Stimulated activated CD8-positive, alpha-beta memory T cell treated with anti-CD3 and anti-CD28 coated beads, Interleukin-2, amount 100 ng/mL, for 1 hour (primary cell): ENCODE data around the gene NAA38.

Source experiments
- DNase-seq, 2 donors: peaks; one replicate each; pipeline ENCODE4 v3.0.0-alpha.2; 2020; ENCODE audit warnings: low read depth in 2 of 2

The NAA38 gene

DNA sequence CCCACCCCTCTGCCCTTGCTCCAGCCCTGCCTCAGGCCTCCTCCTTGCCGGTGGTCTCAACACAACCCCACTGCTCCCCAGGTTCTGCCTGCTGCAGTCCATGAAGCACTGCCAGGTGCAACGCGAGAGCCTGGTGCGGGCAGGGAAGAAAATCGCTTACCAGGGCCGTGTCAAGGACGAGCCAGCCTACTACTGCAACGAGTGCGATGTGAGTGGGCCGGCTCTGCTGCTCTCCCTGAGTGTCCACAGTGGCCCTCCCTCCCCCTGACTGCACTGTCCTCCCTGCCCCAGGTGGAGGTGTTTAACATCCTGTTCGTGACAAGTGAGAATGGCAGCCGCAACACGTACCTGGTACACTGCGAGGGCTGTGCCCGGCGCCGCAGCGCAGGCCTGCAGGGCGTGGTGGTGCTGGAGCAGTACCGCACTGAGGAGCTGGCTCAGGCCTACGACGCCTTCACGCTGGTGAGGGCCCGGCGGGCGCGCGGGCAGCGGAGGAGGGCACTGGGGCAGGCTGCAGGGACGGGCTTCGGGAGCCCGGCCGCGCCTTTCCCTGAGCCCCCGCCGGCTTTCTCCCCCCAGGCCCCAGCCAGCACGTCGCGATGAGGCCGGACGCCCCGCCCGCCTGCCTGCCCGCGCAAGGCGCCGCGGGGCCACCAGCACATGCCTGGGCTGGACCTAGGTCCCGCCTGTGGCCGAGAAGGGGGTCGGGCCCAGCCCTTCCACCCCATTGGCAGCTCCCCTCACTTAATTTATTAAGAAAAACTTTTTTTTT lies 4.3 kb downstream of the NAA38 start:
- no peak for DNase-seq

DNA sequence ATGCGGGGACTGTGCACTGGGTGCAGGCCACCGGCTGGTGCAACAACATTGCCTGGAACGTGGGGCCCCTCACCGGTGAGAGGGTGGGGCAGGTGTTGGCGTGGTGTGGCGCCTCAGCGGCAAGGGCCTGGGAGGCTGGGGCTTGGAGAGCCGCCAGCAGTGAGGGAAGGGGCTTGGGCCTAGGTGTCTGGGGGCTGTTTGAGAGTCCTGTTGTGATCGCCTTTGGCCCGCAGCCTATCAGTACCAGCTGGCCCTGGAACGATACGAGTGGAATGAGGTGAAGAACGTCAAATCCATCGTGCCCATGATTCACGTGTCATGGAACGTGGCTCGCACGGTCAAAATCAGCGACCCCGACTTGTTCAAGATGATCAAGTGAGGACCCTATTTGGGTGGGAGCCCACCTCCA lies 5.1 kb downstream of the NAA38 start:
- no peak for DNase-seq

DNA sequence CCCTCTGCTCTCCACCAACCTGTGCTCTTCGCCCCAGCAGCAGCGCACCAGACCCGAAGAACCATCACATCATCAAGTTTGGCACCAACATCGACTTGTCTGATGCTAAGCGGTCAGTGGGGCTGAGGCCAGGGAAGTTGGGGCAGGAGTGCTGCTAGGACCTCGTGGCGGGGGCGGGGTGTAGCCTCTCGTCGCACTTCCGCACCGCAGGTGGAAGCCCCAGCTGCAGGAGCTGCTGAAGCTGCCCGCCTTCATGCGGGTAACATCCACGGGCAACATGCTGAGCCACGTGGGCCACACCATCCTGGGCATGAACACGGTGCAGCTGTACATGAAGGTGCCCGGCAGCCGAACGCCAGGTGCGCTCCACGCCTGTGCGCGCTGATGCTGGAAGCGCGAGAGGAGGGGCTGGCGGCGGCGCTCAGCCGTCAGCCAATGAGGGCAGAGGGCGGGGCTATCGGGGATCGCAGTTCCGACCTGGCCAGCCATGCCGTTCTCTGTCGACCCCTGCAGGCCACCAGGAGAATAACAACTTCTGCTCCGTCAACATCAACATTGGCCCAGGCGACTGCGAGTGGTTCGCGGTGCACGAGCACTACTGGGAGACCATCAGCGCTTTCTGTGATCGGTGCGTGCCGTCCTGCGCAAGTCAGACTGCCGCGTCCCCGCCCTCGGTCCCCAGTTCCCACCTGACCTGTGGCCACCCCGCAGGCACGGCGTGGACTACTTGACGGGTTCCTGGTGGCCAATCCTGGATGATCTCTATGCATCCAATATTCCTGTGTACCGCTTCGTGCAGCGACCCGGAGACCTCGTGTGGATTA lies 5.7 kb downstream of the NAA38 start:
- peak; percentile 84 to 91 for DNase-seq

DNA sequence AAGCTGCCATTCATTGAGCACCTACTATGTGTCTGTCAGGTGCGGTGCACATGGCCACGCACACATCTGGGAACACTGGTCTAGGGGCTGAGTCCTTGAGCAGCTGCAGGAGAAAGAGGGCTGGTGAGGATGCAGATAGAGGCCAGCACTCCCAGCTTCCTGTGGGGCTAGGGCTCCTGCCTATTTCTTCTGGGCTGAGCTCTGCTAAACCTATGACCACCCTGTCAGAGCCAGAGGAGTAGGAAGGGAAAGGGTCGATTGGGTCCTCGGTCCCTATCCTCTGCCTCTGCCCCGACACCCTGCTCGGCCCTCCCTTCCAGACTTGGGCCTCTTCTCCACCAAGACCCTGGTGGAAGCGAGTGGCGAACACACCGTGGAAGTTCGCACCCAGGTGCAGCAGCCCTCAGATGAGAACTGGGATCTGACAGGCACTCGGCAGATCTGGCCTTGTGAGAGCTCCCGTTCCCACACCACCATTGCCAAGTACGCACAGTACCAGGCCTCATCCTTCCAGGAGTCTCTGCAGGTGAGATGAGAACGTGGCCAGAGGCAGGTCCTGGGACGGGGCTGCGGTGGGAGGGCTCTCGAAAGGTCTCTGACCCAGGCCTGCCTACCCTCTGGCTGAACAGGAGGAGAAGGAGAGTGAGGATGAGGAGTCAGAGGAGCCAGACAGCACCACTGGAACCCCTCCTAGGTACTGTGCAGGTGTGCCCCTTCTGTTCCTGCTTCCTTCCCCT lies 6.5 kb downstream of the NAA38 start:
- DNase-seq = no peak

DNA sequence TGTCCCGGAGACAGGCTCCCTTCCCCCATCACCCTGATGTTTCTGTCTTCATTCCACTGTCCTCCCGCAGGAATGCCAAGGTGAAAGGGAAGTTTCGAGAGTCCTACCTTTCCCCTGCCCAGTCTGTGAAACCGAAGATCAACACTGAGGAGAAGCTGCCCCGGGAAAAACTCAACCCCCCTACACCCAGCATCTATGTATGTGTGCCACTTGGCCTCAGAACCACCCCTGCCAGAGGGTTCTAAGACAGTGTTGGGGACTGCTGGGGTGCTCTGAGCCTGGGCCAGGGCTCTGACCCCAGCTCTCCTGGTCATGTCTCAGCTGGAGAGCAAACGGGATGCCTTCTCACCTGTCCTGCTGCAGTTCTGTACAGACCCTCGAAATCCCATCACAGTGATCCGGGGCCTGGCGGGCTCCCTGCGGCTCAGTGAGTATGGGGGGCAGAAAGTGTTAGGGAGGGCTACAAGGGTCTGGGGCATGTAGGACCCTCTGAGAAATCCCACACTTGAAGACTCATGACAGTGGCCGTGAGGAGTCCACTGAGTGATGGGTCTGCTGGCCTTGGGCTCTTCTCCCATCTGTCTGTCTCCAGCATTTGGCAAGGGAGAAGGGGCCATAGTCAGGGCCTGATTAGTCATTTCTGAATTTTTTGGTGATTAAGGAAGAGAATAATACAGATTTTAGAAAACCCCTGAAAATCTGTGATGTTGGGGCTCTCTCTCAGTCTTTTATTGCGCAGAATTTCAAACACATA lies 7.4 kb downstream of the NAA38 start:
- DNase-seq = no peak

DNA sequence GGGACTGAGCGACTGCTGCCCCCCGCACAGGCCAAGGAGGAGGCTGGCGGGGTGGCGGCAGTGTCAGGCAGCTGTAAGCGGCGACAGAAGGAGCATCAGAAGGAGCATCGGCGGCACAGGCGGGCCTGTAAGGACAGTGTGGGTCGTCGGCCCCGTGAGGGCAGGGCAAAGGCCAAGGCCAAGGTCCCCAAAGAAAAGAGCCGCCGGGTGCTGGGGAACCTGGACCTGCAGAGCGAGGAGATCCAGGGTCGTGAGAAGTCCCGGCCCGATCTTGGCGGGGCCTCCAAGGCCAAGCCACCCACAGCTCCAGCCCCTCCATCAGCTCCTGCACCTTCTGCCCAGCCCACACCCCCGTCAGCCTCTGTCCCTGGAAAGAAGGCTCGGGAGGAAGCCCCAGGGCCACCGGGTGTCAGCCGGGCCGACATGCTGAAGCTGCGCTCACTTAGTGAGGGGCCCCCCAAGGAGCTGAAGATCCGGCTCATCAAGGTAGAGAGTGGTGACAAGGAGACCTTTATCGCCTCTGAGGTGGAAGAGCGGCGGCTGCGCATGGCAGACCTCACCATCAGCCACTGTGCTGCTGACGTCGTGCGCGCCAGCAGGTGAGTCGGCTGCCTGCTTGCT lies 8.1 kb downstream of the NAA38 start:
- DNase-seq = no peak

DNA sequence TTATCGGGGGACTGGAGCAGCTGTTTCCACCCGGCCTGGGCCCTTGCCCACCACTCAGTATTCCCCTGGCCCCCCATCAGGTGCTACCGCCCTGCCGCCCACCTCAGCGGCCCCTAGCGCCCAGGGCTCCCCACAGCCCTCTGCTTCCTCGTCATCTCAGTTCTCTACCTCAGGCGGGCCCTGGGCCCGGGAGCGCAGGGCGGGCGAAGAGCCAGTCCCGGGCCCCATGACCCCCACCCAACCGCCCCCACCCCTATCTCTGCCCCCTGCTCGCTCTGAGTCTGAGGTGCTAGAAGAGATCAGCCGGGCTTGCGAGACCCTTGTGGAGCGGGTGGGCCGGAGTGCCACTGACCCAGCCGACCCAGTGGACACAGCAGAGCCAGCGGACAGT lies 8.6 kb downstream of the NAA38 start:
- DNase-seq = no peak

DNA sequence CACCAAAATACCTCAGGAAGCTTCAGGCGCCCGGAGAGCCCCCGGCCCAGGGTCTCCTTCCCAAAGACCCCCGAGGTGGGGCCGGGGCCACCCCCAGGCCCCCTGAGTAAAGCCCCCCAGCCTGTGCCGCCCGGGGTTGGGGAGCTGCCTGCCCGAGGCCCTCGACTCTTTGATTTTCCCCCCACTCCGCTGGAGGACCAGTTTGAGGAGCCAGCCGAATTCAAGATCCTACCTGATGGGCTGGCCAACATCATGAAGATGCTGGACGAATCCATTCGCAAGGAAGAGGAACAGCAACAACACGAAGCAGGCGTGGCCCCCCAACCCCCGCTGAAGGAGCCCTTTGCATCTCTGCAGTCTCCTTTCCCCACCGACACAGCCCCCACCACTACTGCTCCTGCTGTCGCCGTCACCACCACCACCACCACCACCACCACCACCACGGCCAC lies 9.2 kb downstream of the NAA38 start:
- DNase-seq = no peak

DNA sequence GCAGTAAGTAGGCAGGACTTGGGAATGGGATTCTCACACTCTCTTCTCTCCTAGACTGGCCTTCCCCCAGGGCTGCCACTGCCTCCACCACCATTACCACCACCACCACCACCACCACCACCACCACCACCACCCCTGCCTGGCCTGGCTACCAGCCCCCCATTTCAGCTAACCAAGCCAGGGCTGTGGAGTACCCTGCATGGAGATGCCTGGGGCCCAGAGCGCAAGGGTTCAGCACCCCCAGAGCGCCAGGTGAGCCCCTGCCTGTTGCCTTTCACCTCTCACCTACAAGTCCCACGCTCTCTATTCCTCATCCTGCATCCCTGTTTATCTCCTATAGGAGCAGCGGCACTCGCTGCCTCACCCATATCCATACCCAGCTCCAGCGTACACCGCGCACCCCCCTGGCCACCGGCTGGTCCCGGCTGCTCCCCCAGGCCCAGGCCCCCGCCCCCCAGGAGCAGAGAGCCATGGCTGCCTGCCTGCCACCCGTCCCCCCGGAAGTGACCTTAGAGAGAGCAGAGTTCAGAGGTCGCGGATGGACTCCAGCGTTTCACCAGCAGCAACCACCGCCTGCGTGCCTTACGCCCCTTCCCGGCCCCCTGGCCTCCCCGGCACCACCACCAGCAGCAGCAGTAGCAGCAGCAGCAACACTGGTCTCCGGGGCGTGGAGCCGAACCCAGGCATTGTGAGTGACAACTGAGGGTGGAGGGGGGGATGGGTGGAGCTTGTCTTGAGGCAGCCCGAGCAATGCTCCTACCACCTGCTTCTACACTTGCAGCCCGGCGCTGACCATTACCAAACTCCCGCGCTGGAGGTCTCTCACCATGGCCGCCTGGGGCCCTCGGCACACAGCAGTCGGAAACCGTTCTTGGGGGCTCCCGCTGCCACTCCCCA lies 10.3 kb downstream of the NAA38 start:
- no peak for DNase-seq

DNA sequence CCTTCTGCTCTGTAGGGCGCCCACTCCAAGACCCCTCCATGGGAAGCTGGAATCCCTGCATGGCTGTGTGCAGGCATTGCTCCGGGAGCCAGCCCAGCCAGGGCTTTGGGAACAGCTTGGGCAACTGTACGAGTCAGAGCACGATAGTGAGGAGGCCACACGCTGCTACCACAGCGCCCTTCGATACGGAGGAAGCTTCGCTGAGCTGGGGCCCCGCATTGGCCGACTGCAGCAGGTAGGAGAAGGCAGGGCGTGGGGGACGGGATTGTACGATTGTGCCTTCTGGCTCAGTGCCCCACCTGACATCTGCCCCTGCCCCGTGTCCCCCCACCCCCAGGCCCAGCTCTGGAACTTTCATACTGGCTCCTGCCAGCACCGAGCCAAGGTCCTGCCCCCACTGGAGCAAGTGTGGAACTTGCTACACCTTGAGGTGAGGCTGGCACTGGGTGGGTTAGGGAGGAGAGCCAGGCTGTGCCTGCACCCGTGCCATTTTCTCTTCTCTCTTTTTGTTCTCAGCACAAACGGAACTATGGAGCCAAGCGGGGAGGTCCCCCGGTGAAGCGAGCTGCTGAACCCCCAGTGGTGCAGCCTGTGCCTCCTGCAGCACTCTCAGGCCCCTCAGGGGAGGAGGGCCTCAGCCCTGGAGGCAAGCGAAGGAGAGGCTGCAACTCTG lies 11.2 kb downstream of the NAA38 start:
- no peak for DNase-seq

DNA sequence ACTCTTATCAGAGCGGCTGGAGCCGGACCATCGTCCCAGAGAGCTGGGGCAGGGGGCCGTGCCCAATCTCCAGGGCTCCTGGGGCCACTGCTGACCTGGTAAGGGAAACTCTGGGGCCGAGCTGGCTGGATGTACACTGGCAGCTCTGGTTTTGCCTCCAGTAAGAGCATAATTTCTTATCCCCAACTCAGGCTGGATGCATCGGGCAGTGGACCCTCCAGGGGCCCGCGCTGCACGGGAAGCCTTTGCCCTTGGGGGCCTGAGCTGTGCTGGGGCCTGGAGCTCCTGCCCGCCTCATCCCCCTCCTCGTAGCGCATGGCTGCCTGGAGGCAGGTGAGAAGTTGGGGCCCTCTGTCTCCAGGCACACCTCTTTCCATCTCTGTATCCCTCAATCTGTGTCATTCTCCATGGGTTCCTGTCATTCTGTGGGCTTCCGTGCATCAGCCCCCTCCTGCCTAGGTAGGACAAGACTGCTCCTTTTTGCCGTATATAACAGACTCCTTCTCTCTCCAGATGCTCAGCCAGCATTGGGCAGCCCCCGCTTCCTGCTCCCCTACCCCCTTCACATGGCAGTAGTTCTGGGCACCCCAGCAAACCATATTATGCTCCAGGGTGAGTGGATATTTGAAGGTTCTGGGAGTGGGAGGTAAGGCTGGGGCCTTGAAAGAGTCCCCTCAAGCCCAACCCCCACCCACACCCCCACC lies 11.8 kb downstream of the NAA38 start:
- DNase-seq = no peak

DNA sequence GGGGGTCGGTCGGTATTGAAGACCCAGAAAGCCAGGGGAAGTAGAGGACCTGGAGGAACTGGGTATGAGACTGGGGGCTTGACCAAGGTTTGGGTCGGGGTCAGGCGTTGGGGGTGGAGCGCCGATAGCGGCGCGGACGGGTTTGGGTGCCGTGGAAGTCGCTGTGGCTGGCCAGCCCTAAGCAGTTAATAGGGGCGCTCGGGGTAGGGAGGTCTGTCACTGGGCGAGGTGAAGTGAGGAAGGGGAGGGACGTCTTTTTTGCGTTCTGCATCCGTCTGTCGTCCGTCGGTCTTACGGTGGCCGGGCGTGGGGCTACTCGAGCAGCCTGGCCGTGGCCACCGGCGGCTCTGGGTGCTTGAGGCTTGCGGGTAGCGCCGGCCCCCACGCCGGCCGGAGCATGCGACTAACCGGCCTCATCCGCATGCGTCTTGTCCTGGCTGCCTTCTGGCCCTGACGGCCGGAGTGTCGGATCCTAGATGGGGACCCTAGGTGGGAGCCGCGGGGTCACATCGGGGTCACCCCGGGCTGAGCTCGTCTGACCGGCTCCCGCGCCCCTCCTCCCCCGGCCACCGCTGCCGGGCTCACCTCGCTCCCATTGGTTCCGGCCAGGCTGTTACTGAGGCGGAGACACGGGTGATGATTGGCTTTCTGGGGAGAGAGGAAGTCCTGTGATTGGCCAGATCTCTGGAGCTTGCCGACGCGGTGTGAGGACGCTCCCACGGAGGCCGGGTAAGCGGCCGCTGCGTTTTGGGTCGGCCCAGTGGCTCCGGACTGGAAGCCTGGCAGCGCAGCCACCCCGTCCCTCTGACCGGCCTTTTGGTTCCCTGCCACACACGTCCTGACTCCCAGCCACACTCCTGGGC lies 12.8 kb downstream of the NAA38 start:
- DNase-seq = peak; percentile 61 to 65

DNA sequence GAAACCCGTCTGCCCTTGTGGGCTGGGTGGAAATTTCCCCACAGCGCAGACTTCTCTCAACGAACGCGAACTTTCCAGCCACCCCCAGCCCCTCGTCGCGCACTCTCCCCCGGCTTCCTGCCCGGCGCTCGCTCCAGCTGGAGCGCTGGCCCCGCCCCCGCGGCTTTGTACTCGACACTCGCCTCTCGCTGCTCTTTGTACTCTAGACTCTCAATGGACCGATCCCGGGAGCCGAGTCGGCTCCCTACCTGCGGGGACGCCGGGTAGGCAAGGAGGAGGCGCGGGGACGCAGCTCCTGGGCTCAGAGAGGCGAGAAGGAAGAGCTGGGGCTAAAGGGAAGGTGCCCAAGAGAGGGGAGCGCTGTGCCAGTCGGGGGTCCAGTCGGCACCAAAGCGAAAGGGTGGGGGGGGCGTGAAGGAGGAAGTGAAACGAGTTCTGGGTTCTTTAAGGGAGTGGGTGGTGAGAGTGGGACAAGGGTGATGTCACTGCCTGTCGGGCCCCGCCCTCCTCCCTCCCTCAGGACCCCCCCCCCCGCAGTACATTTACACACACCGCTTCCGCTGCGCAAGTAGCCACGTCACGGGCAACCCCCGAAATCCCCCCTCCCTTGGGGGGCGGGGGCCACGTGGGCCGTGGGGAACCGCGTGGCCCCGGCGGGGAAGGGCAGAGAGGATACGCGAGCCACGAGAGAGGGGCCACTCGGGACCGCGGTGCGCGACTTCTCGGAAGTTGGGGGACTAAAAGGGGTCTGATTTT lies 13.6 kb downstream of the NAA38 start:
- DNase-seq = peak; percentile 85 to 87

DNA sequence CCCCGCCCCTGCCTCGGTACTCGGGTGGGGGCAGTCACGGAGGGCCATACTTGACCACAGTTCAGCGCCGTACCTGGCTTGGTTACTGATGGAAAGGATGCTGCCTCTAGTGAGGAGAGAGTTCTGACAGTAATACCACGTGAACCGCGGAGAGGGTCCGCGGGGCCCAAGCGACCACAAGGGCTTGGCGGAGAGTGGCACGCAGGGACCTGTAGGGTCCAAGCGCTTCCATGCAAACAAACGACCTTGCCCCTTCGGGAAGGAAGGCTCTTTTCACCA lies 14.2 kb downstream of the NAA38 start:
- no peak for DNase-seq

DNA sequence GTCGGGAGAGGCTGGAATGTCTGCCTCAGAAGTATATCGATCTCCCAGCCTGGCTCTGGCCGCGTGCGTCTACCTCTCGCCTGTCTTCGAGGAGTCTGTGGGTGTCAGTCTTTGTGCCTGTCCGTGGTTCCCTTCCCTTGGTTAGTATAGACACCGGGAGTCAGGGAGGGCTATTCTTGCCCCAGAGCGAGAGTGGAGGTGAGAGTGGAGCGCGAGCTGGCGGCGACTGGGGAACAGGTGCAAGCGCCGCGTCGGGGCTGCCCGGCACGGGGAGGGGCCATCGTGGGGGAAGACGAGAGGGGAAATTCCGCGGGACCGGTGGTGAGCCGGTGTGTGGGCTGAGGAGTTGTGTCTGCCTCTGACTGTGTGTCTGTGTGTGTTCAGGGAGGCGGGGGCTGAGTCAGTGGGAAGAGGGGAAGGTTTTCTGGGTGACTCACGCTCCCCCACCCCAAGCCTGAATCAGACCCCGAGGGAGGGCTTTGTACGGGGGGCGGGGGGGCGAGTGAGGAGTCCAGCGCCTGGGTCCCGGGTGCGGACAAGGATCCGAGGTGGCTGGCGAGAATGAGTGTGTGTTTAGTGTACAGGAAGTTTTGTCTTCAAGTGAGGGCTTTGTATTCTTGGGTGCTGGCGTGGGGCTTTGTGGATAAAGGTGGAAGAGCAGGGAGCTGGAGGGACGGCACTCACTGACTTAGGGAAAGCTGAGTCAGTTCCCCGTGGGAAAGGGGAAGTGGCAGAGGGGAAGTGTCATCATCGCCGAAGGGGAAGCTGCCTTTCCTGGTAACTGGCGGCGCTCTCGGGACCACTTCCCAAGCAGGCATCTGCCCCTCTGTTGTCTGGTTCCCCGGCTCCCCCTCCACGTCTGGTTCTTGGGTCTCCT lies 14.7 kb downstream of the NAA38 start:
- DNase-seq = peak; percentile 84 to 95

DNA sequence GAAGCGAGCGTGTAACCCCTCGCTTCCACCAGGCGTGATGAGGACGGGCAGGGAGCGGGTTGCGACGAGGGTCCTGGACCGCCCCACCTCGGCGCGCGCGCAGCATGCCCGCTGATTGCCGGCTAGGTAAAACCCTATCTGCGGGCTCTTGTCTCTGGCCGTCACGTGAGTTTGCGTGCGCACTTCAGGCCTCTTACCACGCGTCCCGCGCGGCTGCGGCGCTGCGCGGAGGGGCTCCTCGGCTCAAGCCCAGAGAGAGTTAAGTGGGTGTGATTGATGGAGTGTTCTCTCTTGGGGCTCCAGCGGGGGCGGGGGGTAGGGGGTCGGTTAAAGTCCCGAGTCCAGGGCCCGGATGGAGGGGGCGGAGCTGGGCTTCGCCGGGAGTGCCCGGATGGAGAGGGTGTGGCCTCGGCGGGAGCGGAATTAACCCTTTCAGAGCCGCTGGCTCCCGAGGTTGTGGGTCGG lies 15.4 kb downstream of the NAA38 start:
- DNase-seq = peak; percentile 72 to 75
